K562 (cell line): ENCODE measurements around the gene CD164L2. TPM values are rescaled to one million over a fixed set of nuclear protein-coding genes. Genes with fewer than 3 reads are reported as not detected.

ENCODE experiments used
- ARID1B ChIP-seq: fragments of 450-650 bp; IDR thresholded peaks from 2 replicates; pipeline ENCODE4 v1.6.1; 2016; ENCODE audit warnings: antibody characterized with exemption, mild to moderate bottlenecking, inconsistent platforms
- CREB1 ChIP-seq, 2 experiments: sonication (generic) in 1 of 2; formaldehyde crosslinking in 1 of 2; IDR thresholded peaks; 2 replicates each; pipeline versions ENCODE4 v1.6.1 to v1.8.0; 2012 to 2022; ENCODE audit warnings: inconsistent platforms in 1 of 2, mild to moderate bottlenecking in 1 of 2, missing genetic modification reagents in 1 of 2, moderate library complexity in 1 of 2
- CSDE1 ChIP-seq, 2 experiments: fragments of 450-650 bp; IDR thresholded peaks; 2 replicates each; pipeline ENCODE4 v1.6.1; 2016; ENCODE audit warnings: mild to moderate bottlenecking in 1 of 2
- CTCF ChIP-seq, 3 experiments: IDR thresholded peaks in 2 of 3; conservative IDR thresholded peaks in 1 of 3; 2 replicates each; pipeline ENCODE4 v1.5.1; 2011 to 2012; ENCODE audit warnings: low read length in 3 of 3, mild to moderate bottlenecking in 3 of 3, control low read depth in 2 of 3, improper control_type of control experiment in 1 of 3, inconsistent platforms in 1 of 3, low read depth in 1 of 3, mixed read lengths in 1 of 3, moderate library complexity in 1 of 3; ENCODE audit not compliant: insufficient read depth in 2 of 3
- E2F1 ChIP-seq: sonication (generic); formaldehyde crosslinking; IDR thresholded peaks from 2 replicates; pipeline ENCODE4 v1.8.1; 2023; ENCODE audit warnings: mild to moderate bottlenecking, missing genetic modification reagents, moderate library complexity
- FOS ChIP-seq: IDR thresholded peaks from 3 replicates; pipeline ENCODE4 v1.6.1; 2011; ENCODE audit not compliant: insufficient read length; ENCODE audit errors: extremely low read depth
- IFI16 ChIP-seq: fragments of 250-450 bp; sonication (Bioruptor Pico); IDR thresholded peaks from 2 replicates; pipeline ENCODE4 v2.1.2; 2022; ENCODE audit warnings: mild to moderate bottlenecking, inconsistent platforms
- ILF3 ChIP-seq: fragments of 450-650 bp; IDR thresholded peaks from 2 replicates; pipeline ENCODE4 v1.6.1; 2018; ENCODE audit warnings: antibody characterized with exemption, mild to moderate bottlenecking, moderate library complexity, borderline replicate concordance
- POLR2A ChIP-seq: fragments of 450-650 bp; conservative IDR thresholded peaks from 2 replicates; pipeline ENCODE4 v1.6.1; 2016
- POLR2AphosphoS2 ChIP-seq: IDR thresholded peaks from 2 replicates; pipeline ENCODE4 v1.6.1; 2012; ENCODE audit warnings: low read length, improper control_type of control experiment
- POLR2AphosphoS5 ChIP-seq: IDR thresholded peaks from 2 replicates; pipeline ENCODE4 v1.6.1; 2011; ENCODE audit warnings: mild to moderate bottlenecking, low read depth, low read length, moderate library complexity; ENCODE audit not compliant: control insufficient read depth, insufficient read depth
- POLR2B ChIP-seq: fragments of 450-650 bp; IDR thresholded peaks from 2 replicates; pipeline ENCODE4 v1.6.1; 2018; ENCODE audit warnings: low read depth; ENCODE audit not compliant: partially characterized antibody
- POLR2G ChIP-seq: fragments of 200-400 bp; formaldehyde crosslinking; IDR thresholded peaks from 2 replicates; pipeline ENCODE4 v1.6.1; 2017; ENCODE audit warnings: low read depth, mild to moderate bottlenecking, antibody characterized with exemption, low read length, moderate library complexity
- PYGO2 ChIP-seq: fragments of 450-650 bp; IDR thresholded peaks from 2 replicates; pipeline ENCODE4 v1.6.1; 2016; ENCODE audit warnings: mild to moderate bottlenecking, missing genetic modification characterization, moderate library complexity, missing compliant biosample characterization
- RERE ChIP-seq: sonication (generic); formaldehyde crosslinking; IDR thresholded peaks from 2 replicates; pipeline ENCODE4 v1.8.0; 2023; ENCODE audit warnings: missing genetic modification reagents, mild to moderate bottlenecking, borderline replicate concordance
- SRF ChIP-seq, 2 experiments: fragments of 250-450, 450-650 bp in 1 of 2; sonication (Bioruptor Pico) in 1 of 2; sonication (generic) in 1 of 2; formaldehyde crosslinking; IDR thresholded peaks; 2 replicates each; pipeline versions ENCODE4 v1.5.0 to v1.5.1; 2020 to 2022; ENCODE audit warnings: mild to moderate bottlenecking in 1 of 2, missing genetic modification reagents in 1 of 2
- SUPT5H ChIP-seq: fragments of 450-650 bp; IDR thresholded peaks from 2 replicates; pipeline ENCODE4 v1.6.1; 2016
- ZNF263 ChIP-seq: sonication (generic); formaldehyde crosslinking; IDR thresholded peaks from 2 replicates; pipeline ENCODE4 v1.8.0; 2022; ENCODE audit warnings: mild to moderate bottlenecking, missing genetic modification reagents, borderline replicate concordance
- ZNF282 ChIP-seq: sonication (generic); formaldehyde crosslinking; IDR thresholded peaks from 2 replicates; pipeline ENCODE4 v1.8.1; 2023; ENCODE audit warnings: missing genetic modification reagents
- polyA plus RNA-seq, 8 experiments: library from polyadenylated mRNA; depleted of rRNA in 4 of 8; stranded (reverse) in 5 of 8; unstranded in 3 of 8; fragments of >200 nt; fragmentation: Nextera tagmentation in 2 of 8; fragmentation: Illumina TruSeq in 1 of 8; extraction: Ambion mirVana in 2 of 8; extraction: Trizol in 1 of 8; gene quantifications; 2 replicates each; pipeline versions ENCODE4 v1.2.1 to v1.2.3, GENCODE V29; 2011 to 2014; ENCODE audit warnings: inconsistent platforms in 1 of 8, missing spikeins in 1 of 8
- total RNA-seq, 7 experiments: library from RNA; depleted of rRNA in 6 of 7; stranded (reverse); fragments of >200 nt in 6 of 7; fragmentation: Illumina TruSeq in 2 of 7; extraction: Trizol in 2 of 7; gene quantifications; 2 replicates each; pipeline versions ENCODE4 v1.2.1 to v1.2.3, GENCODE V29; 2011 to 2021; ENCODE audit warnings: low replicate concordance in 1 of 7

The CD164L2 gene
- total and polyA plus RNA-seq, 9 of the 15 experiments (the other 6 are each of a cell fraction or from before 2014, with no cell fraction given), result 0.08 to 0.92 (median 0.38) TPM; not detected in 1

- TF ChIP-seq CTCF (IDR thresholded peaks at IDR 0.05 in 2 of 3, conservative IDR thresholded peaks at IDR 0.05 in 1 of 3; ENCODE audit: insufficient read depth in 2 of 3, low read depth in 1 of 3, low read length in 3 of 3) (peak; percentile 38 to 50 (median 42); a peak in 4 of 6 replicates), E2F1 (no peak), POLR2AphosphoS2 (peak; percentile 61; the same call in 1 of the 2 replicates), CREB1 (IDR thresholded peaks at IDR 0.05) (no peak), CREB1 (CRISPR knock-in tag; IDR thresholded peaks at IDR 0.05) (no peak), CSDE1 (IDR thresholded peaks at IDR 0.05) (no peak), RERE (CRISPR knock-in tag) (no peak), ARID1B (no peak), POLR2AphosphoS5 (0 out of 2 replicates have a peak, but pooled peaks have one; percentile 46), SRF (CRISPR knock-in tag; IDR thresholded peaks at IDR 0.05) (no peak), ZNF263 (CRISPR knock-in tag) (peak; percentile 45; the same call in 1 of the 2 replicates), POLR2G (peak; percentile 69), ILF3 (0 out of 2 replicates have a peak, but pooled peaks have one; percentile 27), IFI16 (CRISPR knock-in tag) (no peak), ZNF282 (CRISPR knock-in tag) (no peak), PYGO2 (no peak), FOS (no peak), POLR2A (peak; percentile 60), POLR2B (peak; percentile 47), SUPT5H (peak; percentile 71)
Observed at GRCh38 chr1:27402349-27402754, 19.2 kb upstream of the CD164L2 start (continued).
